ENCODE results near the gene PARVA. TPM values are rescaled to one million over a fixed set of nuclear protein-coding genes. Genes with fewer than 3 reads are reported as not detected.

Gene PARVA
- total and polyA plus RNA-seq, 9 of the 15 experiments (the other 6 are each of a cell fraction or from before 2014, with no cell fraction given) = 0.11 TPM; not detected in 8

DNA sequence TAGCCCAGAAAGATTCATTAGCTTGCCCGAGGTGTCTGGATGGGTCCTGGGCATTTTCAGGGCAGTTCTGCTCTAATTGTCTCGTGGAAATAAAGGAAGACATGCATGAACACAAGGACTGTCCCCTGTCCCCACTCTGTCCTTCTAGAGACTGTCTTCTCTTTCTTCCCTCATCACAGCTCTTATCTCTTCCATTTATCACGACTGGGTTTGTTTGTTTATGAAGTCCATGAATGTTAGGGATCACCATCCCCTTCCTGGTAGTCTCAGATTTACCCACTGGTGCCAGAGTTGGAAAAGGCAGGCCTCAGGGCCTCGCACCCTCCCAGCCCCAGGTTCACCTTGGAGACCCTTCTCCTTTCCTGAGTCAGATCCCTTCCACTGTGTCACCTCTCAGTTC lies 134.8 kb downstream of the PARVA start (continued):
- TF ChIP-seq MAFG (tag; conservative IDR thresholded peaks at IDR 0.05) = no peak

GRCh38 chr11:12512826-12513395 lies 135.5 kb downstream of the PARVA start:
- H3K9ac ChIP-seq (ENCODE audit: insufficient read depth in 1 of 2, low read depth in 2 of 2, low read length in 2 of 2) = no peak overlapping the region
- DNase-seq (ENCODE audit: extremely low read depth in 1 of 4, low spot score in 3 of 4) (no peak), ATAC-seq (no peak), FAIRE-seq (no peak)
- no peak overlapping the region for H3K4me3 ChIP-seq
- no peaks in the 10 kb centered on the region for H3K9me1 ChIP-seq (ENCODE audit: control insufficient read depth, insufficient read depth, low read length)
- peaks cover 6 to 15% of the 10 kb centered on the region in 2 experiments; a peak in 3 of 5 replicates for H3K27me3 ChIP-seq (ENCODE audit: control insufficient read depth in 2 of 2, insufficient read depth in 2 of 2, low read length in 2 of 2)
- TF ChIP-seq SRSF3 (IDR thresholded peaks at IDR 0.05; ENCODE audit: insufficient read depth, low read length) (no peak), PRPF4 (IDR thresholded peaks at IDR 0.05; ENCODE audit: insufficient read depth, low read depth, low read length, poor library complexity, severe bottlenecking) (no peak), ILK (tag; IDR thresholded peaks at IDR 0.05; ENCODE audit: borderline replicate concordance, low read depth) (no peak)
- in situ Hi-C loops (cut with MboI) (no loop called here), intact Hi-C loops (cut with micrococcal nuclease) (no loop called here)
- no peaks in the 10 kb centered on the region for H3K36me3 ChIP-seq (ENCODE audit: control insufficient read depth, insufficient read depth, low read length)
- no peak overlapping the region for H3K27ac ChIP-seq (ENCODE audit: extremely low read depth, low read depth, low read length)
- no peak overlapping the region for H3K4me2 ChIP-seq (ENCODE audit: insufficient read depth, low read length)
- BruUV-seq (replicated peaks) = no TSS peak
- ChIA-PET POLR2A (interaction anchor here (0.7 kb wide), 1 partner anchor 490 kb away, joined by 3 read pairs; no protein-coding TSS in a partner anchor), CTCF (ENCODE audit: low intra/inter-chr PET ratio) (no interaction called here)
- no peaks in the 10 kb centered on the region for H3K79me2 ChIP-seq (ENCODE audit: control insufficient read depth, insufficient read depth, low read length)
- 10% methylated on average over 9 of the region's 9 CpGs for WGBS (ENCODE audit: insufficient coverage, low coverage, missing lambda C conversion rate)
- no peaks in the 10 kb centered on the region for H3K9me3 ChIP-seq (replicated peaks; ENCODE audit: control insufficient read depth, insufficient read depth, low read depth, low read length)
- no peaks in the 10 kb centered on the region for H3K4me1 ChIP-seq (replicated peaks in 1 of 2; ENCODE audit: control insufficient read depth in 2 of 2, insufficient read depth in 2 of 2, low read length in 2 of 2)
- peaks cover 4% of the 10 kb centered on the region; the same call in 1 of the 2 replicates for H4K20me1 ChIP-seq (replicated peaks; ENCODE audit: control insufficient read depth, insufficient read depth, low read length)
- no peak overlapping the region for H2AFZ ChIP-seq (ENCODE audit: low read depth, low read length)

Measured in K562 (cell line).